ENCODE results near the gene COMMD10. TPM values are rescaled to one million over a fixed set of nuclear protein-coding genes. Genes with fewer than 3 reads are reported as not detected.

The COMMD10 gene
- total RNA-seq = 10 to 100 TPM; 18.4 to 50.6 (median 22.7) TPM

- peaks cover 20% of the 10 kb centered on the region for H3K4me1 ChIP-seq
- WGBS = under 1% methylated on average over 34 of the region's 65 CpGs
- H3K27ac ChIP-seq = peak within 1 kb of the TSS; percentile 95
- peaks cover 5% of the 10 kb centered on the region for H3K36me3 ChIP-seq
- no peaks in the 10 kb centered on the region for H3K9me3 ChIP-seq
- peak within 1 kb of the TSS; percentile 94 for H3K4me3 ChIP-seq
- TF ChIP-seq POLR2A (IDR thresholded peaks at IDR 0.05) (peak in 1 of 2 donors; percentile 36), POLR2AphosphoS5 (IDR thresholded peaks at IDR 0.05) (peak in 2 of 3 donors; percentile 11 to 62), EP300 (IDR thresholded peaks at IDR 0.05) (no peak), CTCF (IDR thresholded peaks at IDR 0.05) (no peak)
- H3K27me3 ChIP-seq = no peaks in the 10 kb centered on the region
- peak; percentile 83 for DNase-seq (ENCODE audit: low spot score in 2 of 2)
Measured at GRCh38 chr5:116084871-116085715, at the start of gene COMMD10. COMMD10 (plus strand) TSS chr5:116085025.

DNA sequence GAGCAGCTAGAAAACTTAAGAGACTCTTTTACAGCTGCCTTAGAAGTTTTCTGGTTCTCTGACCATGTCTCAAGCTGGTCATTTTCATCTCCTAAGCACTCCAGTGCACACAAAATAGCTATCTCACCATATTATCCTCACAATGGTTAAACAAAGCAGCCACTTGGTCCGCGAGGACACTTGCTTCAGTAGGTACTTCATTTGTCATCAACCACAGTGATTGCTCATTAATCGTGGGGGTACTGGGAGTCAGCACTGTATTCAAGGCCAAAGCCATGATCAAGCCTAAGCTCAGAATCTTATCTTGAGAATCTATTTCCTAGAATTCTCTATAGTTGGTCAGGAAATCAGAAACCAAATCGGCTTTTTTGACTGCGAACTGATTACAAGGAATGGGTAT lies 49.7 kb upstream of the COMMD10 start:
- DNase-seq (ENCODE audit: low spot score in 2 of 2) = no peak
- Histone ChIP-seq H3K27ac (no peak overlapping the region), H3K4me3 (no peak overlapping the region), H3K9me3 (no peaks in the 10 kb centered on the region), H3K4me1 (no peaks in the 10 kb centered on the region), H3K27me3 (no peaks in the 10 kb centered on the region), H3K36me3 (no peaks in the 10 kb centered on the region)
- TF ChIP-seq POLR2AphosphoS5 (IDR thresholded peaks at IDR 0.05) = no peak
- no peak for TF ChIP-seq POLR2A (IDR thresholded peaks at IDR 0.05)
- no peak for TF ChIP-seq CTCF (IDR thresholded peaks at IDR 0.05)
- TF ChIP-seq EP300 (IDR thresholded peaks at IDR 0.05) = no peak
- WGBS = 86% methylated on average over 5 of the region's 5 CpGs

DNA sequence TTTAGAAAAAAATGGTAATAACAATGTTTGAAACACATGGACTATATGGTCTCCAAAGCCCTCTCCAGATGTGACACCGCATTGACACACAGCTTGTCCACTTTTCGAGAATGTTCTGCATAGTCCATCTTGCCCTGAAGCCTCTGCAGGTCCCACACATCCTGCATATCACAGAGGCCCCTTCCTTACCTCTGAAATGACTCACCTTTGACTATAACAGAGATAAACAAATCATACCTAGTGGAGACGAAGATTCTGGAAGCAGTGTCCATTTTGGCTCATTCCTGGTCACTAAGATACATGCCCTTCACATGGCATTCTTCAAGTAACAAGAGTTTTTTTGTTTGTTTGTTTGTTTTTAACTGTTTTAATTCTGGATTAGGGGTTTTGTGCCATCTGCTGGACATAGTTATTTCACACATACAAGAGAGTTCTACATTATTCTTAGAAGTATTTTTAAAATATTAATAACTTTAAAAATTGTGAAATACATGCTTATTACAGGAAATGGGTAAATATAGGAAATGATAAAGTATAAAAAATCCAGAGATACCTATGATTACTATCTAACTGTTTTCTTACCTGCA lies 47.5 kb upstream of the COMMD10 start:
- TF ChIP-seq POLR2A (IDR thresholded peaks at IDR 0.05) = no peak
- TF ChIP-seq POLR2AphosphoS5 (IDR thresholded peaks at IDR 0.05) = no peak

GRCh38 chr5:116038817-116039216 lies 46.0 kb upstream of the COMMD10 start:
- Histone ChIP-seq H3K4me3 (no peak overlapping the region), H3K4me1 (no peaks in the 10 kb centered on the region), H3K27ac (no peak overlapping the region), H3K36me3 (no peaks in the 10 kb centered on the region), H3K27me3 (peaks cover 5% of the 10 kb centered on the region), H3K9me3 (no peaks in the 10 kb centered on the region)
- no peak for TF ChIP-seq POLR2AphosphoS5 (IDR thresholded peaks at IDR 0.05)
- TF ChIP-seq EP300 (IDR thresholded peaks at IDR 0.05) = no peak
- no peak for TF ChIP-seq POLR2A (IDR thresholded peaks at IDR 0.05)
- no peak for TF ChIP-seq CTCF (IDR thresholded peaks at IDR 0.05)
- DNase-seq (ENCODE audit: low spot score in 2 of 2) = no peak
- 65% methylated on average over 3 of the region's 3 CpGs for WGBS

More for the DNA sequence above, 47.5 kb upstream of the COMMD10 start:
- no peaks in the 10 kb centered on the region for H3K4me1 ChIP-seq
- H3K27me3 ChIP-seq = peaks cover 5% of the 10 kb centered on the region
- 56% methylated on average over 3 of the region's 3 CpGs for WGBS
- H3K27ac ChIP-seq = no peak overlapping the region
- no peaks in the 10 kb centered on the region for H3K36me3 ChIP-seq
- H3K4me3 ChIP-seq = no peak overlapping the region
- no peak for DNase-seq (ENCODE audit: low spot score in 2 of 2)
- no peaks in the 10 kb centered on the region for H3K9me3 ChIP-seq

DNA sequence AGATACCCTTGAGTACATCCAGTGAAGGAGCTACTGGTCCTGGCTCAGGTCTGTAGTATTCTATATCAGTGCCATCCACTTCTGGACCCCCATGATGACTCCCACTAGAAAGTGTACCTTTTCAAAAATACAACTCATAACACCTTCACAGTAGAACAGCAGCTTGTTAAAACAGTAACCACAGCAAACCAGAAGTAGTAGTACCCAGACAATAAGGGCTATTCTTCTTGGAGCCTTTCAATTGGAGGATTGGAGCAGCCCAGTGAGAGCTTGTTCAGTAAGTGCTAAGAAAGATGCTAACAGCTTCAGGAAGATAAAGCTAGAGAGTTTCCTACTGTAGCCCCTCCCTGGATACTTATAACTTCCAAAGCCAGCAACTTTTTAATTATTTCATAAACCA lies 42.5 kb upstream of the COMMD10 start:
- TF ChIP-seq POLR2AphosphoS5 (IDR thresholded peaks at IDR 0.05) = no peak
- no peak for TF ChIP-seq CTCF (IDR thresholded peaks at IDR 0.05)
- TF ChIP-seq POLR2A (IDR thresholded peaks at IDR 0.05) = no peak
- Histone ChIP-seq H3K27ac (no peak overlapping the region), H3K36me3 (no peaks in the 10 kb centered on the region), H3K9me3 (no peaks in the 10 kb centered on the region), H3K4me3 (no peak overlapping the region), H3K27me3 (peaks cover 5% of the 10 kb centered on the region), H3K4me1 (no peaks in the 10 kb centered on the region)
- DNase-seq (ENCODE audit: low spot score in 2 of 2) = no peak
